ENCODE measurements around the gene SDF2L1.
A peak's percentile ranks its signal among the peaks of the same experiment; 100 is the strongest.

Gene SDF2L1

GRCh38 chr22:21639359-21639758 is 2.7 kb upstream of the SDF2L1 start:
- peaks cover 0 to 4% of the 10 kb centered on the region in 2 experiments for H3K27me3 ChIP-seq (ENCODE audit: control insufficient read depth in 1 of 2, insufficient read depth in 1 of 2, low read length in 2 of 2)
- H3K4me2 ChIP-seq (ENCODE audit: low read length, poor library complexity, severe bottlenecking) = no peak overlapping the region
- H2BK5ac ChIP-seq (ENCODE audit: low read depth, low read length, poor library complexity, severe bottlenecking) = no peak overlapping the region
- H2BK120ac ChIP-seq (ENCODE audit: low read depth, low read length) = no peak overlapping the region
- H3K36me3 ChIP-seq (ENCODE audit: control insufficient read depth in 1 of 2, insufficient read depth in 2 of 2, low read depth in 1 of 2, low read length in 2 of 2) = peaks cover 0 to 6% of the 10 kb centered on the region in 2 experiments
- H4K91ac ChIP-seq (ENCODE audit: low read length) = no peak overlapping the region
- 68% methylated on average over 4 of the region's 4 CpGs for WGBS
- no peak overlapping the region for H2BK15ac ChIP-seq (ENCODE audit: low read depth, poor library complexity, severe bottlenecking)
- peak overlapping the region in 1 of 2 experiments; percentile 15 for H3K4ac ChIP-seq (ENCODE audit: low read depth in 1 of 2, low read length in 2 of 2)
- peaks cover 17% of the 10 kb centered on the region for H3K4me1 ChIP-seq (ENCODE audit: control insufficient read depth, insufficient read depth, low read depth, low read length)
- H3K79me1 ChIP-seq (replicated peaks; ENCODE audit: low read length, poor library complexity, severe bottlenecking) = peaks cover 17% of the 10 kb centered on the region
- no peak overlapping the region for H2AFZ ChIP-seq (ENCODE audit: low read depth, low read length)
- H2BK12ac ChIP-seq (ENCODE audit: low read length in 2 of 2) = no peak overlapping the region
- H3K14ac ChIP-seq (ENCODE audit: low read length in 2 of 2) = no peak overlapping the region
- H3K27ac ChIP-seq (ENCODE audit: low read length, poor library complexity, severe bottlenecking) = no peak overlapping the region
- no peak for DNase-seq
- no peak overlapping the region for H4K8ac ChIP-seq (ENCODE audit: low read length)
- H2AK5ac ChIP-seq (ENCODE audit: low read length, severe bottlenecking) = no peak overlapping the region
- no peaks in the 10 kb centered on the region for H3K9me3 ChIP-seq (ENCODE audit: control insufficient read depth, low read length)
- H3K18ac ChIP-seq (ENCODE audit: low read depth in 1 of 2, low read length in 2 of 2) = no peak overlapping the region
- no peak overlapping the region for H3K4me3 ChIP-seq (ENCODE audit: insufficient read depth in 1 of 2, low read depth in 1 of 2, low read length in 2 of 2)
- H3K9ac ChIP-seq (ENCODE audit: low read length) = no peak overlapping the region
- H3K23ac ChIP-seq (ENCODE audit: low read length in 2 of 2) = no peak overlapping the region

GRCh38 chr22:21640810-21641209 is 1.3 kb upstream of the SDF2L1 start:
- H2BK120ac ChIP-seq (ENCODE audit: low read depth, low read length) = no peak overlapping the region

GRCh38 chr22:21641417-21641788 is 699 bp upstream of the SDF2L1 start:
- no peak overlapping the region for H3K23ac ChIP-seq (ENCODE audit: low read length in 2 of 2)
- no peak overlapping the region for H2BK120ac ChIP-seq (ENCODE audit: low read depth, low read length)
- no peak overlapping the region for H2BK12ac ChIP-seq (ENCODE audit: low read length in 2 of 2)
- H3K9me3 ChIP-seq (ENCODE audit: control insufficient read depth, low read length) = no peaks in the 10 kb centered on the region
- peak; percentile 85 for DNase-seq
- H3K79me1 ChIP-seq (replicated peaks; ENCODE audit: low read length, poor library complexity, severe bottlenecking) = peaks cover 17% of the 10 kb centered on the region
- 9% methylated on average over 9 of the region's 9 CpGs for WGBS
- H2AFZ ChIP-seq (ENCODE audit: low read depth, low read length) = peak overlapping the region; percentile 99
- H3K9ac ChIP-seq (ENCODE audit: low read length) = peak overlapping the region; percentile 85
- no peak overlapping the region for H2AK5ac ChIP-seq (ENCODE audit: low read length, severe bottlenecking)
- H3K27ac ChIP-seq (ENCODE audit: low read length, poor library complexity, severe bottlenecking) = no peak overlapping the region
- no peak overlapping the region for H4K8ac ChIP-seq (ENCODE audit: low read length)
- H3K4me2 ChIP-seq (ENCODE audit: low read length, poor library complexity, severe bottlenecking) = peak overlapping the region; percentile 99
- H3K14ac ChIP-seq (ENCODE audit: low read length in 2 of 2) = no peak overlapping the region
- no peak overlapping the region for H3K18ac ChIP-seq (ENCODE audit: low read depth in 1 of 2, low read length in 2 of 2)
- no peak overlapping the region for H2BK15ac ChIP-seq (ENCODE audit: low read depth, poor library complexity, severe bottlenecking)
- peaks cover 17% of the 10 kb centered on the region for H3K4me1 ChIP-seq (ENCODE audit: control insufficient read depth, insufficient read depth, low read depth, low read length)
- H3K4me3 ChIP-seq (ENCODE audit: insufficient read depth in 1 of 2, low read depth in 1 of 2, low read length in 2 of 2) = peak overlapping the region; percentile 59 to 88
- no peak overlapping the region for H2BK5ac ChIP-seq (ENCODE audit: low read depth, low read length, poor library complexity, severe bottlenecking)
- no peak overlapping the region for H3K4ac ChIP-seq (ENCODE audit: low read depth in 1 of 2, low read length in 2 of 2)
- no peak overlapping the region for H4K91ac ChIP-seq (ENCODE audit: low read length)
- peaks cover 0 to 16% of the 10 kb centered on the region in 2 experiments for H3K36me3 ChIP-seq (ENCODE audit: control insufficient read depth in 1 of 2, insufficient read depth in 2 of 2, low read depth in 1 of 2, low read length in 2 of 2)
- no peaks in the 10 kb centered on the region for H3K27me3 ChIP-seq (ENCODE audit: control insufficient read depth in 1 of 2, insufficient read depth in 1 of 2, low read length in 2 of 2)

More at GRCh38 chr22:21640810-21641209, 1.3 kb upstream of the SDF2L1 start:
- H2BK5ac ChIP-seq (ENCODE audit: low read depth, low read length, poor library complexity, severe bottlenecking) = no peak overlapping the region
- no peak for DNase-seq
- peak overlapping the region; percentile 29 for H2AK5ac ChIP-seq (ENCODE audit: low read length, severe bottlenecking)
- no peak overlapping the region for H3K18ac ChIP-seq (ENCODE audit: low read depth in 1 of 2, low read length in 2 of 2)
- no peak overlapping the region for H3K23ac ChIP-seq (ENCODE audit: low read length in 2 of 2)
- no peaks in the 10 kb centered on the region for H3K9me3 ChIP-seq (ENCODE audit: control insufficient read depth, low read length)
- no peak overlapping the region for H4K8ac ChIP-seq (ENCODE audit: low read length)
- H3K9ac ChIP-seq (ENCODE audit: low read length) = peak overlapping the region; percentile 85
- peak overlapping the region; percentile 42 for H2AFZ ChIP-seq (ENCODE audit: low read depth, low read length)
- 96% methylated on average over 4 of the region's 5 CpGs for WGBS
- no peak overlapping the region for H3K4me2 ChIP-seq (ENCODE audit: low read length, poor library complexity, severe bottlenecking)
- peaks cover 0 to 3% of the 10 kb centered on the region in 2 experiments for H3K27me3 ChIP-seq (ENCODE audit: control insufficient read depth in 1 of 2, insufficient read depth in 1 of 2, low read length in 2 of 2)
- H3K4me3 ChIP-seq (ENCODE audit: insufficient read depth in 1 of 2, low read depth in 1 of 2, low read length in 2 of 2) = no peak overlapping the region
- peaks cover 0 to 12% of the 10 kb centered on the region in 2 experiments for H3K36me3 ChIP-seq (ENCODE audit: control insufficient read depth in 1 of 2, insufficient read depth in 2 of 2, low read depth in 1 of 2, low read length in 2 of 2)
- no peak overlapping the region for H3K14ac ChIP-seq (ENCODE audit: low read length in 2 of 2)
- H2BK12ac ChIP-seq (ENCODE audit: low read length in 2 of 2) = no peak overlapping the region
- peaks cover 17% of the 10 kb centered on the region for H3K79me1 ChIP-seq (replicated peaks; ENCODE audit: low read length, poor library complexity, severe bottlenecking)
- H3K4me1 ChIP-seq (ENCODE audit: control insufficient read depth, insufficient read depth, low read depth, low read length) = peaks cover 17% of the 10 kb centered on the region
- H2BK15ac ChIP-seq (ENCODE audit: low read depth, poor library complexity, severe bottlenecking) = no peak overlapping the region
- H3K4ac ChIP-seq (ENCODE audit: low read depth in 1 of 2, low read length in 2 of 2) = peak overlapping the region in 1 of 2 experiments; percentile 67
- no peak overlapping the region for H4K91ac ChIP-seq (ENCODE audit: low read length)
- no peak overlapping the region for H3K27ac ChIP-seq (ENCODE audit: low read length, poor library complexity, severe bottlenecking)

GRCh38 chr22:21642584-21643448 is 714 bp downstream of the SDF2L1 start:
- H2BK12ac ChIP-seq (ENCODE audit: low read length in 2 of 2) = no peak overlapping the region

More at GRCh38 chr22:21642584-21643448, 714 bp downstream of the SDF2L1 start:
- Histone ChIP-seq H3K27ac (ENCODE audit: low read length, poor library complexity, severe bottlenecking) (no peak overlapping the region), H2BK15ac (ENCODE audit: low read depth, poor library complexity, severe bottlenecking) (peak overlapping the region; percentile 74), H4K8ac (ENCODE audit: low read length) (peak overlapping the region; percentile 92), H3K79me1 (replicated peaks; ENCODE audit: low read length, poor library complexity, severe bottlenecking) (peaks cover 18% of the 10 kb centered on the region), H3K4me2 (ENCODE audit: low read length, poor library complexity, severe bottlenecking) (peak overlapping the region; percentile 99), H3K9ac (ENCODE audit: low read length) (peak overlapping the region; percentile 83), H3K4ac (ENCODE audit: low read depth in 1 of 2, low read length in 2 of 2) (peak overlapping the region in 1 of 2 experiments; percentile 37), H2AFZ (ENCODE audit: low read depth, low read length) (peak overlapping the region; percentile 100), H3K14ac (ENCODE audit: low read length in 2 of 2) (peak overlapping the region in 1 of 2 experiments; percentile 98), H3K4me3 (ENCODE audit: insufficient read depth in 1 of 2, low read depth in 1 of 2, low read length in 2 of 2) (peak overlapping the region; percentile 88 to 95), H3K18ac (ENCODE audit: low read depth in 1 of 2, low read length in 2 of 2) (peak overlapping the region; percentile 93 to 97), H4K91ac (ENCODE audit: low read length) (peak overlapping the region; percentile 95), H3K9me3 (ENCODE audit: control insufficient read depth, low read length) (no peaks in the 10 kb centered on the region), H2BK5ac (ENCODE audit: low read depth, low read length, poor library complexity, severe bottlenecking) (no peak overlapping the region), H3K23ac (ENCODE audit: low read length in 2 of 2) (peak overlapping the region in 1 of 2 experiments; percentile 83), H2BK120ac (ENCODE audit: low read depth, low read length) (no peak overlapping the region), H3K27me3 (ENCODE audit: control insufficient read depth in 1 of 2, insufficient read depth in 1 of 2, low read length in 2 of 2) (no peaks in the 10 kb centered on the region), H3K36me3 (ENCODE audit: control insufficient read depth in 1 of 2, insufficient read depth in 2 of 2, low read depth in 1 of 2, low read length in 2 of 2) (peaks cover 0 to 22% of the 10 kb centered on the region in 2 experiments), H3K4me1 (ENCODE audit: control insufficient read depth, insufficient read depth, low read depth, low read length) (peaks cover 17% of the 10 kb centered on the region), H2AK5ac (ENCODE audit: low read length, severe bottlenecking) (no peak overlapping the region)
- 1% methylated on average over 56 of the region's 56 CpGs for WGBS
- DNase-seq = peak; percentile 75
